HTR-8/SVneo (cell line): ENCODE measurements around the gene DACH2.

Experiments
- DNase-seq: peaks from one replicate; pipeline ENCODE4 v3.0.0; 2011; ENCODE audit warnings: low spot score, mixed read lengths; ENCODE audit not compliant: insufficient read length
- FAIRE-seq: peaks from 2 replicates; lab custom pipeline; 2011; peaks lifted over from hg19 to GRCh38; lab: Jason Lieb, UNC

DACH2 gene

DNA sequence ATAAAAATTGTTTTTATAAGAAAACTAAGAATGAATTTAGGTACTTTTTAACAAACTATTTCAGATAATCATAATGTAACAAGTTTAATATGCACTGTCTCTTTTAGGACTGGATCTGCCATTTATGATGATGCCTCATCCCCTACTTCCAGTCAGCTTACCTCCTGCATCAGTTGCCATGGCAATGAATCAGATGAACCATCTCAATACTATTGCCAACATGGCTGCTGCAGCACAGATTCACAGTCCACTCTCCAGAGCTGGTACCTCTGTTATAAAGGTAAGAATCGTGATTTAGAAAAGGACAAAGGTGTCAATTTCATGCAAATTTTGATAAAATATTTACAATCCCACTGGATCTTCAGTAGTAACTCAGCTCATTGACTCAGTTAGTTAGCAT lies 566.2 kb downstream of the DACH2 start:
- no peak for DNase-seq
- no peak for FAIRE-seq

DNA sequence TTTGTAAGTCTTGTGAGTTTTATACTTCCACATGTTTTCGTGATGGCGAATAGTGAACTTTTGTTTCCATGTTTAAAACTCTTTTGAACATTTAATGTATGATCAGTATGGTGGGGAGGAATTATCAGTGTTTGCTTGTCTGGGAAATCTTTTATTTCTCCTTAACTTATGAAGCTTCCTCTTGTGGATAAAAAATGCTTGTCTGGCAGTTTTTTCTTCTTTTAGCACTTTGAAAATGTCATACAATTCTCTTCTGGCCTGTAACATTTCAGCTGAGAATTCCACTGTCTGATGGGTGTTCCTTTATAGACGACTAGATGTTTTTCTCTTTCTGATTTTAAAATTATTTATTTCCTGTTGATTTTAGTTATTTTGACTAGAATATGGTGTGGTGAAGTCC lies 576.0 kb downstream of the DACH2 start:
- FAIRE-seq, result no peak

DNA sequence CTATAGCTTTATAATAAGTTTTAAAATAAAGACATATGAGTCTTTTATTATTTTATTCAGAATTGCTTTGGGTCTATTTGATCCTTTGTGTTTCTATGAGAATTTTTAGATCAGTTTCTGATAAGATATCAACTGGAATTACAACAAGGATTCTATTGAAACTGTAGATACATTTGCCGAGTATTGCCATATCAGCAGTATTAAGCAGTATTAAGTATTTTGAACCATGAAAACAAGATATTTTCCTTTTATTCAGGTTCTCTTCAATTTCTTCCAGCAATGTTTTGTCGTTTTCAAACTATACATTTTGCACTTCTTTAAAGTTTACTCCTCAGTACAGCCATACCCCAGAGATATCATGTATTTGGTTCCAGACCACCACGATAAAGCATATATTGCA lies 598.8 kb downstream of the DACH2 start:
- no peak for DNase-seq
- no peak for FAIRE-seq

More for the DNA sequence above, 576.0 kb downstream of the DACH2 start:
- no peak for DNase-seq

DNA sequence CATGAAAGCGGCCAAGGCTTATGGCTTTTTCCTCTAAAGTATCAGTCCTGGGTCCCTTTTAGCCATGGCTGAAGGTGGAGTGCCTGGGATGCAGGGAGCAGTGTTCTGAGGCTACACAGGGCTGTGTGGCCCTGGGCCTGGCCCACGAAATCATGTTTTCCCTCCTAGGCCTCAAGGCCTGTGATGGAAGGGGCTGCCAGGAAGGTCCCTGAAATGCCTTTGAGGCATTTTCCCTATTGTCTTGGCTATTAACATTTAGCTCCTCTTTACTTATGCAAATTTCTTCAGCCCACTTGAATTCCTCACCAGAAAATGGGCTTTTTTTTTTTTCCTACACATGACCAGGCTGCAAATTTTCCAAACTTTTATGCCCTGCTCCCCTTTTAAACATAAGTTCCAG lies 657.0 kb downstream of the DACH2 start:
- no peak for DNase-seq
- FAIRE-seq, result no peak

DNA sequence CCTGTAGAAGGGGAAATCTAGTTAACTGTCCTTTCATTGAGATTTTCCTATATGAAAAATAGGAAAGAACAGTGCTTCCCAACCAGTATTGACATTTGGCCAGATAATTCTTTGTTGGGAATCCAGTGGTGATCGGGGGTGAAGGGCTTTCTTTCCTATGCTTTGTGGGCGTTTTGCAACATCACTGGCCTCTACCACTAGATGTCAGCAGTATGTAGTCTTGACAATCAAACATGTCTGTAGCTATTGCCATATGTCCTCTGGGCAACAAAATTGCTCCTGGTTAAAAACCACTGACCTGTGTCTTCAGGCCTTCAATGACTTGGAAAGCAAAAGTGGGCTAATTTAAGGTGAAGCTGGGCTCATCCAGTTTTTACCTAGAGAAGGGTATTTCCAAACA lies 658.5 kb downstream of the DACH2 start:
- no peak for DNase-seq
- no peak for FAIRE-seq

DNA sequence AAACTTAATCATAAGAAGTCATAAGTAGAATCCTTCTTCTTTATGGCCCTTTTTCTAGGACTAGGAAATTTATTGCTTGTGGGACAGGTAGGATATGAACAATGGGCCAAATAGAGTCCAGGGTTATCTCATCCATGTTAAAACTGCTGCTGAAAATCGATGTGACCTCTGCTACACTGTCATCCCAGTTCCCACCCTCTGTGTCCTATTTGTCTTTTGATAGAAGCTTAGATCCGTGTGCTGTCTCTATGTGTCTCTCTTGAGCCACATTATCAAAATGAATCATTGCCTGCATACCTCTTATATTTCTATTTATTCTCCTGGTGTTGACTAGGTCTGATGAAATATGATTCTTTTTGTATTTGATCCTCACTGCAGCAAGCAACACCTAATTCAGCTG lies 661.4 kb downstream of the DACH2 start:
- no peak for DNase-seq
- no peak for FAIRE-seq

DNA sequence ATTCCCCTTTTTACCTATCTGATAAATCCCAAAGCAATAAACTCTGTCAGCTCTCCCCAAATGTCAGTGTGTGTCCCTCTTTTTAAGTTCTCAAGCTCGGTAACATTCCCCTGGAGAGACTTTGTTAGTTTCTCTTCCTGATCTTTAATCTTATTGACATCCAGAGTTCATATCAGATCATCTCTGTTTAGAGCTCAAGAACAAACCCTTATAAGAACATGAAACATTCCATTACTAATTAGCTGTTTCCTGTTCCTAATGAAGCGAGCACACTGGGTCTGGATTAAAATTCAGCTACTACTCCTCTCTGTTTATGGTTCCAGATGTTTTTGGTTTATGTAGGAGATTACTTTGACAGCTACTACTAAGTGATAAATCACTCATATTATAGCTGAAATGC lies 681.5 kb downstream of the DACH2 start:
- DNase-seq, result no peak
- no peak for FAIRE-seq

DNA sequence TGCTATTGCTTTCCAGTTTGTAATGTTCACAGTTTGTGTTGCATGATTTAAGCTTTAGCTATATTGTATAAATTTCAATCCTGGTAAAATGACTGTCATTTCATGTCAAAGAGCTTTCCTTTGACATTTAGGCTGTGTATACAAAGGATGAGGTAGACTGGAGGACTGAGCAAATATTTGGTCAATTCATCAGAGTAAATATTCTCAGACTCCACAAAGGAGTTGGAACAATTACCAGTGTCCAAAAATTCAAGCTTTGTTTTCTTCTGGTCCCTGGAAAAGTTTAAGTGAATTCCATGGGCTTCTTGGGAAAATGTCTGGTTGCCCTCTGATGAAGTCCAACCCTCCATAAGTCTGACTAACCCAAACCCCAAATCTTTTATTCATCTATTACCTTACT lies 682.4 kb downstream of the DACH2 start:
- FAIRE-seq (no peak), DNase-seq (no peak)

DNA sequence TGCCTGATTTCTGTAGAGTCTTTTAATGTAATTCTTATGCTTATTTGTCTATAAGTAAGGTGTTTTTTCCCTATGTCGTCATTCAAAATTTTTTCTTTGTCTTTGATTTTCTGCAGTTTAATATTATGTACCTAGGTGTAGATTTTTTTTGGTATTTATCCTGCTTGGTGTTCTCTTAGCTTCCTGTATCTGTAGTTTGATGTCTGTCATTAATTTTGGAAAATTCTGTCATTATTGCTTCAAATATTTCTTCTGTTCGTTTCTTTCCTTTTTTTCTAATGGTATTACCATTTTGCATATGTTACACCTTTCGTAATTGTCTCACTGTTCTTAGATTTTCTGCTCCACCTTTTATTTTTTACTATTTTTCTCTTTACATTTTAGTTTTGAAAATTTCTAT lies 696.9 kb downstream of the DACH2 start:
- no peak for FAIRE-seq
- no peak for DNase-seq
